HepG2 (cell line): ENCODE data around the gene EPDR1. TPM values are rescaled to one million over a fixed set of nuclear protein-coding genes. Genes with fewer than 3 reads are reported as not detected.

ENCODE experiments used
- ATAC-seq: fragments of 200-7000 bp; cut with Tn5 transposase; 3 replicates; pipeline ENCODE4 v1.9.1; 2020; ENCODE audit warnings: mild to moderate bottlenecking, moderate library complexity
- BruUV-seq: library from RNA; stranded (reverse); fragments of 400-500 nt; replicated peaks from 2 replicates; lab custom pipeline; 2021; lab: Mats Ljungman, UMichigan
- CTCF ChIA-PET: fragments of 300-600 bp; formaldehyde crosslinking; extraction: SDS; loops from one replicate; lab custom pipeline; 2021; ENCODE audit warnings: low total read pairs, inconsistent platforms, low intra/inter-chr PET ratio; lab: Yijun Ruan, JAX
- POLR2A ChIA-PET: fragments of 350-600 bp; sonication (Branson Sonifier 250); formaldehyde crosslinking; loops from one replicate; lab custom pipeline; 2020; ENCODE audit warnings: antibody characterized with exemption, inconsistent platforms; lab: Yijun Ruan, JAX
- DNase-seq: peaks from one replicate; pipeline ENCODE4 v3.0.0-alpha.2; 2015; ENCODE audit warnings: low spot score
- FAIRE-seq: peaks from 3 replicates; lab custom pipeline; 2011; peaks lifted over from hg19 to GRCh38; lab: Jason Lieb, UNC
- H2AFZ ChIP-seq: one replicate; pipeline ENCODE4 v1.6.1; 2011; ENCODE audit warnings: low read length, inconsistent platforms
- H3K27ac ChIP-seq: fragments of 300-600 bp; 3 replicates; pipeline ENCODE4 v1.8.0; 2011; ENCODE audit warnings: mixed run types, mild to moderate bottlenecking, mixed read lengths, low read length, inconsistent platforms; ENCODE audit not compliant: insufficient read depth; ENCODE audit errors: extremely low read length
- H3K27me3 ChIP-seq, 2 experiments: fragments of 200-600 bp in 1 of 2; 2 replicates in 1 of 2; 3 replicates in 1 of 2; pipeline versions ENCODE4 v1.6.0 to v1.8.0; 2011; ENCODE audit warnings: low read length in 2 of 2, mild to moderate bottlenecking in 2 of 2, moderate library complexity in 2 of 2, inconsistent platforms in 1 of 2; ENCODE audit not compliant: insufficient read depth in 2 of 2, control insufficient read depth in 1 of 2
- H3K36me3 ChIP-seq, 2 experiments: fragments of 200-600 bp in 1 of 2; replicated peaks in 1 of 2; 2 replicates in 1 of 2; 3 replicates in 1 of 2; pipeline versions ENCODE4 v1.5.1 to v1.8.0; 2011; ENCODE audit warnings: low read length in 2 of 2, inconsistent platforms in 1 of 2; ENCODE audit not compliant: insufficient read depth in 2 of 2, control insufficient read depth in 1 of 2
- H3K4me1 ChIP-seq: 2 replicates; pipeline ENCODE4 v1.5.1; 2012; ENCODE audit warnings: low read length, inconsistent platforms; ENCODE audit not compliant: insufficient read depth
- H3K4me2 ChIP-seq: 2 replicates; pipeline ENCODE4 v1.6.0; 2011; ENCODE audit warnings: low read depth, low read length, inconsistent platforms
- H3K4me3 ChIP-seq, 3 experiments: fragments of 200-600 bp in 1 of 3; sonication (generic), shearing (Covaris generic) in 1 of 3; replicated peaks in 1 of 3; 2 replicates each; pipeline ENCODE4 v1.5.1; 2011 to 2016; ENCODE audit warnings: low read length in 3 of 3, inconsistent platforms in 2 of 3, low read depth in 2 of 3, mild to moderate bottlenecking in 2 of 3, control low read depth in 1 of 3, mixed read lengths in 1 of 3; ENCODE audit not compliant: insufficient read depth in 1 of 3
- H3K79me2 ChIP-seq: one replicate; pipeline ENCODE4 v1.6.1; 2011; ENCODE audit warnings: low read length, inconsistent platforms; ENCODE audit not compliant: insufficient read depth
- H3K9ac ChIP-seq: 2 replicates; pipeline ENCODE4 v1.6.0; 2011; ENCODE audit warnings: mild to moderate bottlenecking, low read depth, low read length, inconsistent platforms; ENCODE audit not compliant: insufficient read depth
- H3K9me3 ChIP-seq: 2 replicates; pipeline ENCODE4 v1.5.1; 2012; ENCODE audit warnings: mild to moderate bottlenecking, low read length
- H4K20me1 ChIP-seq: 2 replicates; pipeline ENCODE4 v1.6.0; 2011; ENCODE audit warnings: inconsistent platforms, mild to moderate bottlenecking, low read length, moderate library complexity; ENCODE audit not compliant: insufficient read depth
- KLF16 ChIP-seq, 2 experiments: sonication (generic) in 1 of 2; formaldehyde crosslinking in 1 of 2; IDR thresholded peaks; 2 replicates each; pipeline versions ENCODE4 v1.6.1 to v1.8.0; 2016 to 2023; ENCODE audit warnings: missing genetic modification reagents in 2 of 2, missing compliant biosample characterization in 1 of 2
- MBD4 ChIP-seq: IDR thresholded peaks from 2 replicates; pipeline ENCODE4 v1.6.1; 2012; ENCODE audit warnings: low read length, inconsistent platforms, borderline replicate concordance
- PHF8 ChIP-seq: sonication (generic); formaldehyde crosslinking; IDR thresholded peaks from 2 replicates; pipeline ENCODE4 v1.5.0; 2020; ENCODE audit warnings: missing genetic modification reagents
- RFXANK ChIP-seq: IDR thresholded peaks from 2 replicates; pipeline ENCODE4 v1.6.1; 2016
- ZBTB8A ChIP-seq: sonication (generic); formaldehyde crosslinking; IDR thresholded peaks from 2 replicates; pipeline ENCODE4 v1.4.0; 2020; ENCODE audit warnings: mild to moderate bottlenecking, low read depth, missing genetic modification reagents, borderline replicate concordance
- ZMYM2 ChIP-seq: sonication (generic); formaldehyde crosslinking; IDR thresholded peaks from 2 replicates; pipeline ENCODE4 v1.8.0; 2022; ENCODE audit warnings: mild to moderate bottlenecking, missing genetic modification reagents
- ZNF282 ChIP-seq: fragments of 450-650 bp; IDR thresholded peaks from 2 replicates; pipeline ENCODE4 v1.6.1; 2018; ENCODE audit not compliant: partially characterized antibody
- ZNF619 ChIP-seq: sonication (generic); formaldehyde crosslinking; IDR thresholded peaks from 2 replicates; pipeline ENCODE4 v1.4.0; 2020; ENCODE audit warnings: mild to moderate bottlenecking, missing genetic modification reagents
- ZNF772 ChIP-seq: sonication (generic); formaldehyde crosslinking; IDR thresholded peaks from 2 replicates; pipeline ENCODE4 v1.5.0; 2020; ENCODE audit warnings: mild to moderate bottlenecking, missing genetic modification reagents
- WGBS: methylation state at CpG from one replicate; pipeline ENCODE4 v1.1.6; 2017; ENCODE audit warnings: low lambda C conversion rate; 5-methylcytosine and 5-hydroxymethylcytosine counted together
- in situ Hi-C: cut with HindIII; loops from 2 replicates; pipeline ENCODE4 v1.10.0; 2017; ENCODE audit warnings: low pct_unique_long_range_greater_than_20kb; ENCODE audit not compliant: extremely low pct_ligation_motif_present
- intact Hi-C: fragments of 100-400 bp; cut with micrococcal nuclease; formaldehyde crosslinking; loops from one replicate; pipeline ENCODE4 v1.10.0; 2022; ENCODE audit not compliant: unreplicated experiment
- polyA plus RNA-seq, 8 experiments: library from polyadenylated mRNA; depleted of rRNA in 3 of 8; stranded (reverse) in 7 of 8; unstranded in 1 of 8; fragments of >200 nt; fragmentation: Illumina TruSeq in 4 of 8; extraction: Trizol in 4 of 8; gene quantifications; 2 replicates each; pipeline versions ENCODE4 v1.2.1 to v1.2.3, GENCODE V29; 2011 to 2016; ENCODE audit warnings: low read depth in 4 of 8, missing spikeins in 1 of 8, mixed read lengths in 1 of 8; ENCODE audit not compliant: insufficient read depth in 1 of 8
- total RNA-seq, 5 experiments: library from RNA; depleted of rRNA; stranded (reverse); fragments of >200 nt; fragmentation: Illumina TruSeq; extraction: Trizol; gene quantifications; 2 replicates each; pipeline ENCODE4 v1.2.3, GENCODE V29; 2016; ENCODE audit warnings: low read depth in 1 of 5
- TF ChIP-seq, protein P1 (sequence below): sonication (generic); formaldehyde crosslinking; IDR thresholded peaks from 2 replicates; pipeline ENCODE4 v1.5.1; 2020; ENCODE audit warnings: mild to moderate bottlenecking, moderate library complexity, missing genetic modification reagents

Gene EPDR1
- total and polyA plus RNA-seq, 2 of the 13 experiments (the other 11 are each of a cell fraction or from before 2014, with no cell fraction given): 38.3 to 50.2 TPM

DNA sequence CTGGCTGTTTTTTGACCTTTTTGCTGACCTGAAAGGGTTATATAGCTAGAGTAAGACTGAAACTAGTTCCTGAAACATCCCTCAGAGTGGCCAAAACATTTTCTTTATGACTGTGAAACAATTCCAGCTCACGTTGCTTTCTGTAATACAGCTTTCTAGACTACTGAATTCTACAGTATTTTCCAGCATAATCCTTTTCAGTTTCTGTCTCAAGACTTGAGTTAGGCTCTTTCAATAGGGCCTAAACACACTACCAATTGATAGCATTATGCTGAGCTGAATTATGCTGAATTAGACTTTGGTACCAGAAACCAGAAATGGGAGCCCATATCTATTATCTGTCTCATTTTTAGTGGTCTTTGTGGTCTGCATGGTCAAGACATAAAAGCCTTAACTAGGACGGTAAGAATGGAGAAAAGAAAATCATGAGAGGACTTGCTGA lies 72.6 kb downstream of the EPDR1 start:
- Histone ChIP-seq H3K9me3 (no peaks in the 10 kb centered on the region), H4K20me1 (no peaks in the 10 kb centered on the region), H3K9ac (no peak overlapping the region), H3K4me2 (no peak overlapping the region), H3K79me2 (no peaks in the 10 kb centered on the region), H3K27me3 (no peaks in the 10 kb centered on the region; a peak in 1 of 5 replicates), H3K4me3 (no peak overlapping the region), H3K4me1 (no peaks in the 10 kb centered on the region), H3K27ac (no peak overlapping the region), H2AFZ (no peak overlapping the region), H3K36me3 (no peaks in the 10 kb centered on the region)
- DNase-seq: no peak
- BruUV-seq: no TSS peak
- ATAC-seq: no peak
- intact Hi-C loops (no loop called here), in situ Hi-C loops (no loop called here)
- POLR2A ChIA-PET: no interaction called here
- CTCF ChIA-PET: no interaction called here
- no peak for FAIRE-seq
- 0% methylated on average over 2 of the region's 2 CpGs for whole genome bisulfite sequencing
- no peak for TF ChIP-seq ZNF772
- TF ChIP-seq ZNF619 (CRISPR knock-in tag): no peak
- no peak for TF ChIP-seq ZMYM2
- TF ChIP-seq ZNF282: no peak
- no peak for TF ChIP-seq MBD4
- TF ChIP-seq ZBTB8A: no peak
- TF ChIP-seq PHF8 (CRISPR knock-in tag): no peak
- TF ChIP-seq, protein P1, sequence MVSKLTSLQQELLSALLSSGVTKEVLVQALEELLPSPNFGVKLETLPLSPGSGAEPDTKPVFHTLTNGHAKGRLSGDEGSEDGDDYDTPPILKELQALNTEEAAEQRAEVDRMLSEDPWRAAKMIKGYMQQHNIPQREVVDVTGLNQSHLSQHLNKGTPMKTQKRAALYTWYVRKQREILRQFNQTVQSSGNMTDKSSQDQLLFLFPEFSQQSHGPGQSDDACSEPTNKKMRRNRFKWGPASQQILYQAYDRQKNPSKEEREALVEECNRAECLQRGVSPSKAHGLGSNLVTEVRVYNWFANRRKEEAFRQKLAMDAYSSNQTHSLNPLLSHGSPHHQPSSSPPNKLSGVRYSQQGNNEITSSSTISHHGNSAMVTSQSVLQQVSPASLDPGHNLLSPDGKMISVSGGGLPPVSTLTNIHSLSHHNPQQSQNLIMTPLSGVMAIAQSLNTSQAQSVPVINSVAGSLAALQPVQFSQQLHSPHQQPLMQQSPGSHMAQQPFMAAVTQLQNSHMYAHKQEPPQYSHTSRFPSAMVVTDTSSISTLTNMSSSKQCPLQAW (CRISPR knock-in tag): no peak
- no peak for TF ChIP-seq RFXANK (CRISPR knock-in tag)
- TF ChIP-seq KLF16 (CRISPR knock-in tag; IDR thresholded peaks at IDR 0.05): no peak
